ELF-1 (cell line): Measurements from ENCODE around the gene BHLHE40.
A peak's percentile ranks its signal among the peaks of the same experiment; 100 is the strongest.

Experiments
- DNase-seq: peaks from one replicate; pipeline ENCODE4 v3.0.0-alpha.2; 2016; ENCODE audit warnings: low read depth, low spot score

The BHLHE40 gene

DNA sequence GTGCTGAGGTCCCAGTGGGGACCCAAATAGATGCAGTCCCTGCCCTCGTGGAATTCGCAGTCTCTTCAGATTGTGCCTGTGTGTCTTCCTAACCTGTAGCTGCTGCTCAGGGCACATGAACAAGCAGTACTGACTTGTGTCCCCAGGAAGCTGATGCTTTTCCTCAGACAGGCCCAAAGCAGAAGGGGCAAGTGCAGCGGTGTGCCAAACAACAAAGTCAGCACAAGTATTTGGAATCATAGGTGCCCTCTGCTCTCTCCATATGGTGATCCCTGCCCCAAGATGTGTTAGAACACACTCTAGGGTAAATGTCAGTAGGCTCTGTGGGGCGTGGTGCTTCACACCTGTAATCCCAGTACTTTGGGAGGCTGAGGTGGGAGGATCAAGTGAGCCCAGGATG is 21.9 kb downstream of the BHLHE40 start:
- DNase-seq = no peak

DNA sequence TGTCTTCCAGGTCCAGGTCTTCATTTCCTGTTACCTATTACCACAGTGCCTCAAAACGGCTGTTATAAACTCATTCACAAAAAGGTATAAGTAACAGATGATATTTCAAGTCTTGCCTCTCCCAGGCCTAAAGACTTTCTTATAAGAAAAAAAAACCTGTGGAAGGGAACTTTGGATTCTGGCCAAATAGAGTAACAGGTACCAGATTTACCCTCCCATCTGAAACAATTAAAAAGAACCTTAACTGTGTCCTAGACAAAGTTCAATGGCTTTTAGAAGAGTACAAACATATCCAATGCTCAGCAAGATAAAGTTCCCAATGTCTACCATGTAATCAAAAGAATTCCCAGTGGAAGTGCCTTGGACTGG is 22.6 kb downstream of the BHLHE40 start:
- no peak for DNase-seq

- DNase-seq = peak; percentile 83
Measured at GRCh38 chr3:5002174-5002870, 23.1 kb downstream of the BHLHE40 start.

- DNase-seq = no peak
Measured at GRCh38 chr3:5002871-5003247, 23.6 kb downstream of the BHLHE40 start.

- no peak for DNase-seq
Measured at GRCh38 chr3:5004319-5005152, 25.3 kb downstream of the BHLHE40 start.

GRCh38 chr3:5005367-5005766 is 26.1 kb downstream of the BHLHE40 start:
- no peak for DNase-seq

- no peak for DNase-seq
Measured at GRCh38 chr3:5006755-5007202, 27.5 kb downstream of the BHLHE40 start.

DNA sequence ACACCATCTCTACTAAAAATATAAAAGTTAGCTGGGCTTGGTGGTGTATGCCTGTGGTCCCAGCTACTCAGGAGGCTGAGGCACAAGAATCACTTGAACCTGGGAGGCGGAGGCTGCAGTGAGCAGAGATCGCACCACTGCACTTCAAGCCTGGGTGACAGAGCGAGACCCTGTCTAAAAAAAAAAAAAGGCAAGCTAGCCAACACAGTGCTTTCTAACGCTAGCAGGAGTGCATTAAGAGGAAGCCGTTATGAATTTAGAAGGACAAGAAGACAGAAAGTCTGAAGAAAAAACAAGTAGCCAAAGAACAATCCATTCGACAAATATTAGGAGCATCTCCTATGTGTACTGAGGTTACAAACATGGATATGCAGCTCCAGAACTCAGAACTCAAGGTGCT is 28.6 kb downstream of the BHLHE40 start:
- DNase-seq = no peak

GRCh38 chr3:5009506-5010109 is 30.4 kb downstream of the BHLHE40 start:
- no peak for DNase-seq

DNA sequence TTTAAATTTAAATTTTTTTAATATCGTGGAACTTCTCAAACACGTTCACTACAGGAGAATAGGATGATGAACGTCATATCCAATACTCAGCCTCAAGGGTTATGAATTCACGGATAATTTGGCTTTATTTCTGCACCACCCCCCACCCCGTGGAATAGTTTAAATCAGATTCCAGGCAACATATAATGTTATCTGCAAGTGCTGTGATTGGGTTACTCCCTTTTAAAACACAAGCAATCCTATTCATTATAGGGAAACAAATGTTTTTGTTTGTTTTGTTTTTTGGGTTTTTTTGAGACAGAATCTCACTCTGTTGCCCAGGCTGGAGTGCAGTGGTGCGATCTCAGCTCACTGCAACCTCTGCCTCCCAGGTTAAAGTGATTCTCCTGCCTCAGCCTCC is 30.9 kb downstream of the BHLHE40 start:
- no peak for DNase-seq

GRCh38 chr3:5010706-5011554 is 31.7 kb downstream of the BHLHE40 start:
- no peak for DNase-seq

GRCh38 chr3:5011555-5012256 is 32.5 kb downstream of the BHLHE40 start:
- DNase-seq = no peak

DNA sequence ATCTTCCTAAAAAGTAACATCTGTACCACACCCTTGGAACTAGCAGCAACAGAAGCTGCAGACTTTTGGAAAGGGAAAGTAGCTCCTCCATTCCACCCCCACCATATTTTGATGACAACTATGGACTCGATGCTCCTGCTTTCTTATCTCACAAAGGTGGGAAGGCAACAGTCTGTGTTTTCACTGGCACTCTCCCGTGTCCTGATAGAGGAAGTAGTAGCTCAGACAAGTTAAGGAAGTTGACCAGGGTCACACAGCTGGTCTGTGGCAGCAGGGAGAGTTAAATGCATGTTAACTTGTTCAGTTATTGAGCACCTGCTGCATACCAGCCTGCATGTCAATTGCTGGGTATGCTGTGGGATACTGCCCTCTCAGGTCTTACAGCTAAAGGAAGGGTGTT is 33.1 kb downstream of the BHLHE40 start:
- no peak for DNase-seq

- peak; percentile 84 for DNase-seq
Measured at GRCh38 chr3:5013021-5013906, 34.0 kb downstream of the BHLHE40 start.

- no peak for DNase-seq
Measured at GRCh38 chr3:5014391-5014790, 35.2 kb downstream of the BHLHE40 start.

- DNase-seq = no peak
Measured at GRCh38 chr3:5015056-5015455, 35.8 kb downstream of the BHLHE40 start.

- DNase-seq = peak; percentile 64
Measured at GRCh38 chr3:5016211-5017161, 37.2 kb downstream of the BHLHE40 start.

GRCh38 chr3:5017925-5018531 is 38.8 kb downstream of the BHLHE40 start:
- DNase-seq = peak; percentile 50
